GM23338 (cell line): ENCODE data around the gene SNAP47. TPM values are rescaled to one million over a fixed set of nuclear protein-coding genes. Genes with fewer than 3 reads are reported as not detected.
A peak's percentile ranks its signal among the peaks of the same experiment; 100 is the strongest.

ENCODE experiments used
- ATAC-seq: fragments of 200-7000 bp; cut with Tn5 transposase; 3 replicates; pipeline ENCODE4 v1.9.1; 2020
- DNase-seq: peaks from one replicate; pipeline ENCODE4 v3.0.0-alpha.2; 2015; ENCODE audit warnings: low spot score
- H2AFZ ChIP-seq: fragments of 200-600 bp; sonication (generic); 2 replicates; pipeline ENCODE4 v1.8.0; 2016; ENCODE audit warnings: antibody characterized with exemption, mild to moderate bottlenecking, moderate library complexity
- H3F3A ChIP-seq: fragments of 200-600 bp; sonication (generic); replicated peaks from 2 replicates; pipeline ENCODE4 v1.8.0; 2017; ENCODE audit warnings: antibody characterized with exemption, mixed run types, low read depth
- H3K27ac ChIP-seq: fragments of 200-600 bp; sonication (generic); 2 replicates; pipeline ENCODE4 v1.6.1; 2016; ENCODE audit warnings: low read depth
- H3K27me3 ChIP-seq: fragments of 200-600 bp; sonication (generic); 2 replicates; pipeline ENCODE4 v1.8.0; 2016; ENCODE audit warnings: mild to moderate bottlenecking, mixed run types, moderate library complexity; ENCODE audit not compliant: insufficient read depth
- H3K36me3 ChIP-seq: fragments of 200-600 bp; sonication (generic); 2 replicates; pipeline ENCODE4 v1.8.0; 2016; ENCODE audit warnings: mild to moderate bottlenecking; ENCODE audit not compliant: insufficient read depth
- H3K4me1 ChIP-seq: fragments of 200-600 bp; sonication (generic); 2 replicates; pipeline ENCODE4 v1.8.0; 2016; ENCODE audit warnings: mild to moderate bottlenecking, moderate library complexity; ENCODE audit not compliant: insufficient read depth
- H3K4me2 ChIP-seq: fragments of 200-600 bp; sonication (generic); 2 replicates; pipeline ENCODE4 v1.7.1; 2017; ENCODE audit warnings: mixed run types
- H3K4me3 ChIP-seq: fragments of 200-600 bp; sonication (generic); 2 replicates; pipeline ENCODE4 v1.6.1; 2016; ENCODE audit warnings: mixed run types
- H3K79me2 ChIP-seq: fragments of 200-600 bp; sonication (generic); replicated peaks from 2 replicates; pipeline ENCODE4 v1.8.0; 2017; ENCODE audit warnings: mild to moderate bottlenecking; ENCODE audit not compliant: insufficient read depth
- H3K9me2 ChIP-seq: fragments of 200-600 bp; sonication (generic); 2 replicates; pipeline ENCODE4 v1.8.0; 2017; ENCODE audit not compliant: insufficient read depth
- H4K20me1 ChIP-seq: fragments of 200-600 bp; sonication (generic); replicated peaks from 2 replicates; pipeline ENCODE4 v1.8.0; 2017; ENCODE audit warnings: mild to moderate bottlenecking; ENCODE audit not compliant: insufficient read depth
- H3K27ac Mint-ChIP-seq: 2 replicates; pipeline ENCODE4 v1.8.0; 2020; ENCODE audit warnings: inconsistent platforms, mild to moderate bottlenecking, moderate library complexity, mixed read lengths
- H3K27me3 Mint-ChIP-seq: 3 replicates; pipeline ENCODE4 v1.8.0; 2022; ENCODE audit warnings: low read depth, mild to moderate bottlenecking, moderate library complexity, mixed read lengths, inconsistent platforms; ENCODE audit not compliant: insufficient read depth, poor library complexity
- H3K36me3 Mint-ChIP-seq: 3 replicates; pipeline ENCODE4 v1.8.0; 2021; ENCODE audit warnings: low read depth, mild to moderate bottlenecking, inconsistent platforms, moderate library complexity, mixed read lengths
- H3K4me1 Mint-ChIP-seq: 3 replicates; pipeline ENCODE4 v1.8.0; 2020; ENCODE audit warnings: mild to moderate bottlenecking, inconsistent platforms, mixed read lengths
- H3K4me3 Mint-ChIP-seq: 3 replicates; pipeline ENCODE4 v1.8.0; 2021; ENCODE audit warnings: moderate library complexity, mild to moderate bottlenecking, inconsistent platforms, mixed read lengths
- H3K9me3 Mint-ChIP-seq: 3 replicates; pipeline ENCODE4 v1.8.0; 2020; ENCODE audit warnings: moderate library complexity, mild to moderate bottlenecking, inconsistent platforms, mixed read lengths
- POLR2AphosphoS5 ChIP-seq: IDR thresholded peaks from 2 replicates; pipeline ENCODE4 v1.6.1; 2016; ENCODE audit warnings: antibody characterized with exemption, low read depth
- STAT1 ChIP-seq: IDR thresholded peaks from one replicate; pipeline ENCODE4 v1.6.1; 2016; ENCODE audit warnings: antibody characterized with exemption; ENCODE audit not compliant: unreplicated experiment
- ZNF114 ChIP-seq: fragments of 250-450 bp; sonication (Bioruptor Pico); IDR thresholded peaks from 2 replicates; pipeline ENCODE4 v1.5.0; 2020; ENCODE audit warnings: mild to moderate bottlenecking, moderate library complexity
- ZNF331 ChIP-seq: fragments of 250-450 bp; sonication (Bioruptor Pico); IDR thresholded peaks from 2 replicates; pipeline ENCODE4 v1.5.0; 2020; ENCODE audit warnings: low read depth, mild to moderate bottlenecking, moderate library complexity
- polyA plus RNA-seq: library from polyadenylated mRNA; unstranded; fragments of >200 nt; fragmentation: Nextera tagmentation; extraction: Ambion mirVana; gene quantifications from 2 replicates; pipeline ENCODE4 v1.2.1, GENCODE V29; 2016
- total RNA-seq: library from RNA; depleted of rRNA; stranded (reverse); fragments of >200 nt; shearing (Covaris generic); gene quantifications from 2 replicates; pipeline ENCODE4 v1.2.3, GENCODE V29; 2014
- TF ChIP-seq, protein P1 (sequence below): IDR thresholded peaks from one replicate; pipeline ENCODE4 v1.6.1; 2018; ENCODE audit warnings: antibody characterized with exemption; ENCODE audit not compliant: unreplicated experiment
- TF ChIP-seq, protein P2 (sequence below): IDR thresholded peaks from 2 replicates; pipeline ENCODE4 v1.6.1; 2016; ENCODE audit warnings: antibody characterized with exemption
- TF ChIP-seq, protein P3 (sequence below), 2 experiments: fragments of 200-600 bp in 1 of 2; sonication (generic) in 1 of 2; conservative IDR thresholded peaks; 2 replicates each; pipeline versions ENCODE4 v1.5.1 to v1.6.1; 2016 to 2017; ENCODE audit warnings: antibody characterized with exemption in 2 of 2, low read depth in 2 of 2, mild to moderate bottlenecking in 2 of 2, moderate library complexity in 1 of 2
- TF ChIP-seq, protein P4 (sequence below): fragments of 250-450 bp; sonication (Bioruptor Pico); IDR thresholded peaks from 2 replicates; pipeline ENCODE4 v1.5.0; 2020; ENCODE audit warnings: mild to moderate bottlenecking, moderate library complexity

The SNAP47 gene
- total and polyA plus RNA-seq, 2 experiments from 2014 or later: 19.5 to 51.8 TPM

DNA sequence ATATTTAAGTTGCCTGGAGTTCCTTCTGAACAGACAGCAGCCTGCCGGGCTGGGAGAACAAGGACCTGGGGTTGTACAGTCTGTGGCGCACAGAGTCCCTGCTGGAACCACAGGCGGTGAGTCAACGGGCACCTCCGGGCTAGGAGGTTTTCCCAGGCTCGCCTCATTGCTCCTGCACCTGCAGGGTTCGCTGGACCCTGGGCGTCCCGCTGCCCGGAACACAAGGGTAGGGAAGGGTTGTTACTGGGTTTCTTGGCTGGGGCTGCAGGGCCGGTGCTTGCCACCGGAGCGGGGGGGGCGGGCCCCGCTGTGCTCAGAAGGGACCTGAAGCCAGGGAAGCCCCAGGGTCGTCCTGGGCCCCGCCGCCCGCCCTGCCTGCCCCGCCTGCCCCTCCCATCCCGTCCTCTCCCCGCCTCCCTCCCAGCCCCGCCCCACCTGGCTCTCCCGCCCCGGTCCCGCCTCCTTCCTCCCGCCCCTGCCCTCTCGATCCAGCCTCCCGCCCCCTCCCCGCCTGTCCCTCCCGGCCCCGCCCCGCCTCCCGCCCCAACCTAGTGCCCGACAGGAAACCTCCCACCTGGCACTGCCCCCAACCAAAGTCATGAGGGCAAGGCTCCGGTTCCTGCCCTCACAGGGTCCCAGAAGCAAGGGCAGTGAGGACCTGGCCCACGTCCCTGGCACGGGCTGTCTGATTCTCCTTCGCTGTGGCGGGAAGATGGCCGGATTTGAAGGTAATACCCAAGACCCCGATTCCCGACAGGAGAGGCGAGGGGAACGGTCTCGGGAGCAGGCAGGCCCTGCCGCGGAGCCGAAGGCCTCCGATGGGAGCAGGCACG is 7.0 kb upstream of the SNAP47 start:
- Histone ChIP-seq H3K9me2 (0 out of 2 replicates have a peak, but pooled peaks cover 4% of the 10 kb centered on the region), H3K4me3 (peak overlapping the region; percentile 83), H3F3A (0 out of 2 replicates have a peak, but pooled peaks cover 7% of the 10 kb centered on the region), H3K79me2 (no peaks in the 10 kb centered on the region; the same call in 1 of the 2 replicates), H4K20me1 (no peaks in the 10 kb centered on the region), H3K4me2 (peak overlapping the region; percentile 87), H3K36me3 (no peaks in the 10 kb centered on the region), H2AFZ (peak overlapping the region; percentile 66; the same call in 1 of the 2 replicates), H3K27ac (peak overlapping the region; percentile 56; the same call in 1 of the 2 replicates), H3K27me3 (no peaks in the 10 kb centered on the region), H3K4me1 (peaks cover 12% of the 10 kb centered on the region; the same call in 1 of the 2 replicates)
- peak; percentile 71 for ATAC-seq
- peak; percentile 47 for TF ChIP-seq POLR2AphosphoS5
- no peak for TF ChIP-seq ZNF331
- no peak for TF ChIP-seq ZNF114 (CRISPR knock-in tag)
- TF ChIP-seq, protein P1, sequence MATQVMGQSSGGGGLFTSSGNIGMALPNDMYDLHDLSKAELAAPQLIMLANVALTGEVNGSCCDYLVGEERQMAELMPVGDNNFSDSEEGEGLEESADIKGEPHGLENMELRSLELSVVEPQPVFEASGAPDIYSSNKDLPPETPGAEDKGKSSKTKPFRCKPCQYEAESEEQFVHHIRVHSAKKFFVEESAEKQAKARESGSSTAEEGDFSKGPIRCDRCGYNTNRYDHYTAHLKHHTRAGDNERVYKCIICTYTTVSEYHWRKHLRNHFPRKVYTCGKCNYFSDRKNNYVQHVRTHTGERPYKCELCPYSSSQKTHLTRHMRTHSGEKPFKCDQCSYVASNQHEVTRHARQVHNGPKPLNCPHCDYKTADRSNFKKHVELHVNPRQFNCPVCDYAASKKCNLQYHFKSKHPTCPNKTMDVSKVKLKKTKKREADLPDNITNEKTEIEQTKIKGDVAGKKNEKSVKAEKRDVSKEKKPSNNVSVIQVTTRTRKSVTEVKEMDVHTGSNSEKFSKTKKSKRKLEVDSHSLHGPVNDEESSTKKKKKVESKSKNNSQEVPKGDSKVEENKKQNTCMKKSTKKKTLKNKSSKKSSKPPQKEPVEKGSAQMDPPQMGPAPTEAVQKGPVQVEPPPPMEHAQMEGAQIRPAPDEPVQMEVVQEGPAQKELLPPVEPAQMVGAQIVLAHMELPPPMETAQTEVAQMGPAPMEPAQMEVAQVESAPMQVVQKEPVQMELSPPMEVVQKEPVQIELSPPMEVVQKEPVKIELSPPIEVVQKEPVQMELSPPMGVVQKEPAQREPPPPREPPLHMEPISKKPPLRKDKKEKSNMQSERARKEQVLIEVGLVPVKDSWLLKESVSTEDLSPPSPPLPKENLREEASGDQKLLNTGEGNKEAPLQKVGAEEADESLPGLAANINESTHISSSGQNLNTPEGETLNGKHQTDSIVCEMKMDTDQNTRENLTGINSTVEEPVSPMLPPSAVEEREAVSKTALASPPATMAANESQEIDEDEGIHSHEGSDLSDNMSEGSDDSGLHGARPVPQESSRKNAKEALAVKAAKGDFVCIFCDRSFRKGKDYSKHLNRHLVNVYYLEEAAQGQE: no peak
- TF ChIP-seq STAT1: no peak
- TF ChIP-seq, protein P2, sequence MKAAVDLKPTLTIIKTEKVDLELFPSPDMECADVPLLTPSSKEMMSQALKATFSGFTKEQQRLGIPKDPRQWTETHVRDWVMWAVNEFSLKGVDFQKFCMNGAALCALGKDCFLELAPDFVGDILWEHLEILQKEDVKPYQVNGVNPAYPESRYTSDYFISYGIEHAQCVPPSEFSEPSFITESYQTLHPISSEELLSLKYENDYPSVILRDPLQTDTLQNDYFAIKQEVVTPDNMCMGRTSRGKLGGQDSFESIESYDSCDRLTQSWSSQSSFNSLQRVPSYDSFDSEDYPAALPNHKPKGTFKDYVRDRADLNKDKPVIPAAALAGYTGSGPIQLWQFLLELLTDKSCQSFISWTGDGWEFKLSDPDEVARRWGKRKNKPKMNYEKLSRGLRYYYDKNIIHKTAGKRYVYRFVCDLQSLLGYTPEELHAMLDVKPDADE: no peak
- TF ChIP-seq, protein P3, sequence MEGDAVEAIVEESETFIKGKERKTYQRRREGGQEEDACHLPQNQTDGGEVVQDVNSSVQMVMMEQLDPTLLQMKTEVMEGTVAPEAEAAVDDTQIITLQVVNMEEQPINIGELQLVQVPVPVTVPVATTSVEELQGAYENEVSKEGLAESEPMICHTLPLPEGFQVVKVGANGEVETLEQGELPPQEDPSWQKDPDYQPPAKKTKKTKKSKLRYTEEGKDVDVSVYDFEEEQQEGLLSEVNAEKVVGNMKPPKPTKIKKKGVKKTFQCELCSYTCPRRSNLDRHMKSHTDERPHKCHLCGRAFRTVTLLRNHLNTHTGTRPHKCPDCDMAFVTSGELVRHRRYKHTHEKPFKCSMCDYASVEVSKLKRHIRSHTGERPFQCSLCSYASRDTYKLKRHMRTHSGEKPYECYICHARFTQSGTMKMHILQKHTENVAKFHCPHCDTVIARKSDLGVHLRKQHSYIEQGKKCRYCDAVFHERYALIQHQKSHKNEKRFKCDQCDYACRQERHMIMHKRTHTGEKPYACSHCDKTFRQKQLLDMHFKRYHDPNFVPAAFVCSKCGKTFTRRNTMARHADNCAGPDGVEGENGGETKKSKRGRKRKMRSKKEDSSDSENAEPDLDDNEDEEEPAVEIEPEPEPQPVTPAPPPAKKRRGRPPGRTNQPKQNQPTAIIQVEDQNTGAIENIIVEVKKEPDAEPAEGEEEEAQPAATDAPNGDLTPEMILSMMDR (conservative IDR thresholded peaks at IDR 0.05; ENCODE audit: low read depth in 2 of 2): no peak
- TF ChIP-seq, protein P4, sequence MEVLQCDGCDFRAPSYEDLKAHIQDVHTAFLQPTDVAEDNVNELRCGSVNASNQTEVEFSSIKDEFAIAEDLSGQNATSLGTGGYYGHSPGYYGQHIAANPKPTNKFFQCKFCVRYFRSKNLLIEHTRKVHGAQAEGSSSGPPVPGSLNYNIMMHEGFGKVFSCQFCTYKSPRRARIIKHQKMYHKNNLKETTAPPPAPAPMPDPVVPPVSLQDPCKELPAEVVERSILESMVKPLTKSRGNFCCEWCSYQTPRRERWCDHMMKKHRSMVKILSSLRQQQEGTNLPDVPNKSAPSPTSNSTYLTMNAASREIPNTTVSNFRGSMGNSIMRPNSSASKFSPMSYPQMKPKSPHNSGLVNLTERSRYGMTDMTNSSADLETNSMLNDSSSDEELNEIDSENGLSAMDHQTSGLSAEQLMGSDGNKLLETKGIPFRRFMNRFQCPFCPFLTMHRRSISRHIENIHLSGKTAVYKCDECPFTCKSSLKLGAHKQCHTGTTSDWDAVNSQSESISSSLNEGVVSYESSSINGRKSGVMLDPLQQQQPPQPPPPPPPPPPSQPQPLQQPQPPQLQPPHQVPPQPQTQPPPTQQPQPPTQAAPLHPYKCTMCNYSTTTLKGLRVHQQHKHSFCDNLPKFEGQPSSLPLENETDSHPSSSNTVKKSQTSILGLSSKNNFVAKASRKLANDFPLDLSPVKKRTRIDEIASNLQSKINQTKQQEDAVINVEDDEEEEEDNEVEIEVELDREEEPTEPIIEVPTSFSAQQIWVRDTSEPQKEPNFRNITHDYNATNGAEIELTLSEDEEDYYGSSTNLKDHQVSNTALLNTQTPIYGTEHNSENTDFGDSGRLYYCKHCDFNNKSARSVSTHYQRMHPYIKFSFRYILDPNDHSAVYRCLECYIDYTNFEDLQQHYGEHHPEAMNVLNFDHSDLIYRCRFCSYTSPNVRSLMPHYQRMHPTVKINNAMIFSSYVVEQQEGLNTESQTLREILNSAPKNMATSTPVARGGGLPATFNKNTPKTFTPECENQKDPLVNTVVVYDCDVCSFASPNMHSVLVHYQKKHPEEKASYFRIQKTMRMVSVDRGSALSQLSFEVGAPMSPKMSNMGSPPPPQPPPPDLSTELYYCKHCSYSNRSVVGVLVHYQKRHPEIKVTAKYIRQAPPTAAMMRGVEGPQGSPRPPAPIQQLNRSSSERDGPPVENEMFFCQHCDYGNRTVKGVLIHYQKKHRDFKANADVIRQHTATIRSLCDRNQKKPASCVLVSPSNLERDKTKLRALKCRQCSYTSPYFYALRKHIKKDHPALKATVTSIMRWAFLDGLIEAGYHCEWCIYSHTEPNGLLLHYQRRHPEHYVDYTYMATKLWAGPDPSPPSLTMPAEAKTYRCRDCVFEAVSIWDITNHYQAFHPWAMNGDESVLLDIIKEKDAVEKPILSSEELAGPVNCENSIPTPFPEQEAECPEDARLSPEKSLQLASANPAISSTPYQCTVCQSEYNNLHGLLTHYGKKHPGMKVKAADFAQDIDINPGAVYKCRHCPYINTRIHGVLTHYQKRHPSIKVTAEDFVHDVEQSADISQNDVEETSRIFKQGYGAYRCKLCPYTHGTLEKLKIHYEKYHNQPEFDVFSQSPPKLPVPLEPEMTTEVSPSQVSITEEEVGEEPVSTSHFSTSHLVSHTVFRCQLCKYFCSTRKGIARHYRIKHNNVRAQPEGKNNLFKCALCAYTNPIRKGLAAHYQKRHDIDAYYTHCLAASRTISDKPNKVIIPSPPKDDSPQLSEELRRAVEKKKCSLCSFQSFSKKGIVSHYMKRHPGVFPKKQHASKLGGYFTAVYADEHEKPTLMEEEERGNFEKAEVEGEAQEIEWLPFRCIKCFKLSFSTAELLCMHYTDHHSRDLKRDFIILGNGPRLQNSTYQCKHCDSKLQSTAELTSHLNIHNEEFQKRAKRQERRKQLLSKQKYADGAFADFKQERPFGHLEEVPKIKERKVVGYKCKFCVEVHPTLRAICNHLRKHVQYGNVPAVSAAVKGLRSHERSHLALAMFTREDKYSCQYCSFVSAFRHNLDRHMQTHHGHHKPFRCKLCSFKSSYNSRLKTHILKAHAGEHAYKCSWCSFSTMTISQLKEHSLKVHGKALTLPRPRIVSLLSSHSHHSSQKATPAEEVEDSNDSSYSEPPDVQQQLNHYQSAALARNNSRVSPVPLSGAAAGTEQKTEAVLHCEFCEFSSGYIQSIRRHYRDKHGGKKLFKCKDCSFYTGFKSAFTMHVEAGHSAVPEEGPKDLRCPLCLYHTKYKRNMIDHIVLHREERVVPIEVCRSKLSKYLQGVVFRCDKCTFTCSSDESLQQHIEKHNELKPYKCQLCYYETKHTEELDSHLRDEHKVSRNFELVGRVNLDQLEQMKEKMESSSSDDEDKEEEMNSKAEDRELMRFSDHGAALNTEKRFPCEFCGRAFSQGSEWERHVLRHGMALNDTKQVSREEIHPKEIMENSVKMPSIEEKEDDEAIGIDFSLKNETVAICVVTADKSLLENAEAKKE (CRISPR knock-in tag): no peak
- Mint-ChIP-seq H3K36me3 (peaks cover 23% of the 10 kb centered on the region), H3K27ac (peak overlapping the region; percentile 80; the same call in 1 of the 2 replicates), H3K4me1 (peaks cover 23% of the 10 kb centered on the region), H3K9me3 (peaks cover 18% of the 10 kb centered on the region), H3K4me3 (peak overlapping the region; percentile 84), H3K27me3 (peaks cover 23% of the 10 kb centered on the region)
- DNase-seq: peak; percentile 90
